ENCODE data around the gene KCNQ1.

The KCNQ1 gene

DNA sequence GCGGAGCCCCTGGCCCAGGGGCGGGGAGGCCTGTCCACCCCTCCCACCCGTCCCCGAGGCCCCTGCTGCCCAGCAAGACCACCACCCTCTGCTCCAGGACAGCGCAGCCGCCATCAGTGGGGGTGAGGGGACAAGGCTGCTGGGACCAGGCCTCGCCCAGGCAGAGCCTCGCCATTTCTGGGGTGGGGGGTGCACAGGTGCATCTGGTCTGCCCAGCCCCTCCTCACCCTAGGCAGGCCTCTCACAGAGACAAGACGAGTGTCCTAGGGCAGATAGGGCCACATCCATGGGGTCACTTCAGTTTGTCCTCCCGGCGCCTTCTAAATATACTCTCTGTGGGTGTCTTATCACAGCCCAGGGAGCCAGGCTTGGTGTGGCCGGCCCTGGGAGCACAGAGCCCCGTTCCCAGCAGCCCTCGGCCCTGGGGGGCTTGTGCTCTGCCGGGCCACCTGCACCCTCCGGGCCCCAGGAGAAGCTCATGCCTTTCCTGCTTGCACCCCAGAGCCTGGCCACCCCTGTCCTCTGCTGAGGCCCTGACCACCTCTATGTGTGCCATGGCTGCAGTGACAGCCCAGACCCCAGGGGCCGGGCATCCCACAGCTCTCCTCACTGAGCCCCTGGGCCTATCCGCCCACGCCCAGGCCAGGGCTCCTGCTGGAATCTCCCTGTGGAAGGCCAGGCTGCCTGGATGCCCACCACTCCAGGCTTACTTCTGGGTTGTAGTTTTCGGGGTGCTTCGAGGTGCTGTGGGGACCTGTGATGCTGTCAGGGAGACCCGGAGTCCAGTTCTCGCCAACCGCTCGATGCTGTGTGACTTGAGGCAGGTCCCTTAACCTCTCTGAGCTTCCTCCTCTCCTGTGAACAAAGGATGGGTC, 70.8 kb downstream of the KCNQ1 start:
- peak; percentile 19 for DNase-seq

DNA sequence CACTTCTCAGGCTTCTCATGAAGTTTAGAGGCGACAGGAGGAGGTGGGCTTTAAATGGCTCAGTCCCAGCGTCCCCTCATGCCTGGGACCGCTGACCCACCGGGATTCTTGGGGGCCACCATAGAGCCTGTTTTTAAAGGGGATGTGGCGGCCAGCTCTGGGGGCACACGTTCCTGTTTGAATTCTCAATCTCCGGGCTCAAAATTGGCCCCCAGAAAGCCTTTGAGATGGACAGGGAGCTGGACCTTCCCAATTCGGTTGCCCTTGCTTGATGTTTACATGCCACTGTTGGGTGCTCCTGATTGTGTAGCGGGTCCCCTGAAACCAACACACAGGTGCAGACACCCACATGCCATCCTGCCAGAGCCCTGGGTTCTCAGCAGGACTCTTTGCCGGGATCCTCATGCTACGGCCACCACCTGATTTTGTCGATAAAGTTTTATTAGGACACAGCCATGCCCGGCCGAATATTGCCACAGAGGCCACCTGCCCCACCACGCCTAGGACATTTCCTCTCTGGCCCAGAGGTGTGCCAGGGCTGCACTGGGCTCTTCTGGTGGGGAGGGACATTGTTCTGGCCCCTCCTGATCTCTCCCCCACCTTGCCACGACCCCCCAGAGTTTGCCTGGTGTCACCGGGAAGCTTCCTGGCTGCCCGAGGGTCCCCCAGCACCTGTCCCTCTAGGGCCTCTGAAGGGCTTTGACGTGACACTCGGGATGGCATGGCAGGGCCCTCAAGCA, 71.6 kb downstream of the KCNQ1 start:
- DNase-seq = peak; percentile 17

GRCh38 chr11:2517016-2517385, 72.2 kb downstream of the KCNQ1 start:
- DNase-seq = peak; percentile 13

DNA sequence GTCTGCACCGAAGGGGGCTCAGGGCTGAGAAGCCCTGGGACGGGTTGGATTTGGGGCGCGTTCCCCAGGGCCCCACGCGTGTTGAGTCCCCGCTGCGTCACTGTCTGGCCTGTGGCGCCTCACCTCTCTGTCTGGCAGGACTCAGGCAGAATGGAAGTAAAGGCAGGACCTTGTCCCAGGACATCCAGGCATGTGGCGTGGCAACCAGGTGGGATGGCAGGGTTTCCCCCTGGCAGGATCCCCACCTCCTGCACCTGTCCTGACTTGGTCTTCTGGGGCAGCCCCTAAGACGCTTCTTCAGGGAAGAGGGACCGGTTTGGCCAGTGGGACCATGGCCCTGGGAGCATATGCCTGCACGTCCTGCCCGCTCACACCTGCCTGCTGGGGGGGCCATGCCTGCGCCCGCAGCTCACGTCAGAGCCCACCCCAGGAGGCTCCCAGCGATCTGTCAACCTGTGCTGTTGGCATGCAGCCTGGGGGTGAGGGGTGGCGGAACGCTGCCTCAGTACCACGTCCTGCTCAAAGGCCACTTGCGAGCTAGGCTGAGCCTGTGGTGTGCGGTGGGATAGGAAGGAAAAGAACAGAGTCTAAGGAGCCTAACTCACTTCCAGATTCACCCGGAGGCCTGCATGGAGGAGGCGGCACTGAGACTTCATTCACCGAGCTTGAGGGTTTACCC, 72.7 kb downstream of the KCNQ1 start:
- peak; percentile 20 for DNase-seq

GRCh38 chr11:2518111-2518982, 73.5 kb downstream of the KCNQ1 start:
- peak; percentile 15 for DNase-seq

DNA sequence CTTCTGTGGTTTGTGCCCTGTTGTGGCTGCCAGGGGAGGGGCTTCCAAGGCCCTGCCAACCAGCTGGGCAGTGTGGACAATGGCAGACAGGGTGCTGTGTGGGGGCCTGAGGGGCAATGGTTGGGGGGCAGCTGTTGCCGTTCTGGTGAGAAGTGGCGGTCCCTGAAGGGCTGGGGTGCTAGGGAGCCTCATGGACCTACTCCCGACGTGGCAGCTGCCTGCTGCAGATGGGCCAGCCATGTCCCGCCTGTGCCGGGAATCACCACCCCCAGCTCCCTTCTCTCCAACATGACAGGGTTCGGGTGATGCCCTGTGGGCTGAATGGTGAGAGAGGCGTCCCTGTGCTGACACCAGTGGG, 74.2 kb downstream of the KCNQ1 start:
- no peak for DNase-seq

GRCh38 chr11:2519517-2519861, 74.7 kb downstream of the KCNQ1 start:
- no peak for DNase-seq

GRCh38 chr11:2519862-2520735, 75.3 kb downstream of the KCNQ1 start:
- peak; percentile 30 for DNase-seq

- no peak for DNase-seq
Measured at GRCh38 chr11:2520736-2521035, 75.9 kb downstream of the KCNQ1 start.

DNA sequence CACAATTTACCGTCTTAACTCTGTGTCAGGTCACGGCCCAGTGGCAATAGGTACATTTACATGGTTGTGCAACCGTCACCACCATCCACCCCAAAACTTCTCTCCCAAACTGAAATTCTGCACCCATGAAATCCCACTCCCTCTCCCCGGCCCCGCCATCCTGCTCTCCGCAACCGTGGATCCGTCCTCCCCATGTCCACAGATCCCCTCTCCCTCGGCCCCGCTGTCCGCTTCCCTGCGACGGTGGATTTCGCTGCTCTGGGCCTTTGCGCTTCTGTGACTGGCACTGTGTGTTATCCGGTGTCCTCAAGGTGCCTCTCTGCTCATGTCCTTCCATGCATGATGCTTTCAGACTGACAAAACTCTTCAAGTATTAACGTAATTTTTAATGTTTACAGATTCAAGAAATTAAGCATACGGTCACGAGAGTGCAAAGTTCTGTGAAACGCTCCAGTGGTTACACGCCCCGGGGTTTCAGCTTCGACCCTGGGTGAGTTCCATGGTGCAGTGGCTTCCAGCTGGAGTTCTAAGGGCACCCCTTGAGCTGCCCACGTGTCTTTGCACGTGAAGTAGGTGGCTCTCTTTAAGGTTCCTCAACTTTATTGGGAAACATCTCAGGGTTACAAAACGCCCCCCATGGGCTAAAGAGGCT, 76.4 kb downstream of the KCNQ1 start:
- peak; percentile 15 for DNase-seq

- DNase-seq = peak; percentile 12
Measured at GRCh38 chr11:2521733-2522630, 77.2 kb downstream of the KCNQ1 start.

GRCh38 chr11:2522631-2523255, 77.9 kb downstream of the KCNQ1 start:
- DNase-seq = peak; percentile 24

DNA sequence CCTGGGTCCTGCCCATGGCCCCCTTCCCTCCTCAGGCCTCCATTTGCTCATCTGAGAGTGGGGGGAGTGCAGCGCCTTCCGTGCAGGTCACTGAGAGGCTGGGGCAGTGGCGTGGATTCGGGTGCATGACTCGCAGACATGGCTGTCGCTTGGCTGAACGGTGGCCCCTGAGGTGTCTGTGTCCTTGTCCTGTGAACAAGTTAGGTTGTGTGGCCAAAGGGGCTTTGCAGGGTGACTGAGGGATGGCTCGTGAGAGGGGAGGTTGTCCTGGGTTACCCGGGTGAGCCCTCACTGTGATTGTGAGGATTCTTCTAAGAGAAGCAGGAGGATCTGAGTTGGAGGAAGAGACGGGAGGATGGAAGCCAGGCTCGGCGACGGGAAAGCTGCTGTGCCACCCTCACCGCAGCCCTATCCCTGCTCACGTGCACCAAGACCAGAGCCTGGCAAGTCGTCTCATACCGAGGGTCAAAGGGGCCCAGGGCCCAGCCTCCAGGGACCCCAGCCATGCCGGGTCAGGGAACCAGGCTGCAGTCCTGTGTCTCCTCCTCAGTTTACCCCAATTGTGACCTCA, 79.1 kb downstream of the KCNQ1 start:
- DNase-seq = no peak

GRCh38 chr11:2524446-2525165, 79.8 kb downstream of the KCNQ1 start:
- DNase-seq = peak; percentile 20

DNA sequence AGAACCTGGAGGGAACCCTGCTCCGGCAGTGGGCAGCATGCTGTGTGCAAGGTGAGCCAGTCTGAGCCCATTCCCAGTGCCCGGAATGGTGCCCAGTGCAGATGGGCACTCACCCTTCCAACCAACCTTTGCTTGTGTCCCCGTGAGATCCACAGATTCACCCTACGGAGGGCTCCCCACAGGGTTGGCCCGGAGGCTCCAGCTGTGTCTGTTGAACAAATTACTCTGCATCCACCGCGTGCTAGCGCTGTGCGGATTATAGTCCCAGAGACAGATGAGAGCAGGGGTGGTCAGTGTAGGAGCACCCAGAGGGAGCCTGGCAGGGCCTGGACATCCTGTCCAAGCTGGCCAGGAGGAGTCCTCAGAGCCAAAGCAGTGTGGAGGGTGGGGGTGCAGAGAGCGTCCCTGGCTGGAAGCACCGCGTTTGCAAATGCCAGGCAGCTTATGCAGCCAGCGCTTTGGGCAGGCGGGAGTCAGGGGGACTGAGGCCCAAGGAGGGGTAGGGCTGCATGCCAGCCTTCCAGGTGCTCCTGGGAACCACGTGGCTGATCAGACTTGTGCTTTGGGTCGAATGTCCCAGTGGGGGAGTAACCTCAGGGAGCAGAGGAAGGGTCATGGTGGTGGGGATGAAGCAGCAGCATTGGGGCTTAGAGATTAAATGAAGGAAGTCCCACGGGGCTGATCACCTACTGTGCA, 80.5 kb downstream of the KCNQ1 start:
- peak; percentile 20 for DNase-seq

GRCh38 chr11:2525941-2526807, 81.4 kb downstream of the KCNQ1 start:
- peak; percentile 23 for DNase-seq

GRCh38 chr11:2526808-2527381, 82.1 kb downstream of the KCNQ1 start:
- peak; percentile 25 for DNase-seq

Measured in left hindlimb (tissue), 1 donor.